SK-N-MC (cell line): Measurements from ENCODE around the gene PSMA1.

Source experiments
- EZH2 ChIP-seq: fragments of 200-600 bp; sonication (generic); IDR thresholded peaks from one replicate; pipeline ENCODE4 v1.6.1; 2017; ENCODE audit warnings: antibody characterized with exemption
- POLR2AphosphoS5 ChIP-seq: IDR thresholded peaks from 2 replicates; pipeline ENCODE4 v1.6.1; 2012; ENCODE audit warnings: mild to moderate bottlenecking, low read depth, low read length, borderline replicate concordance

- TF ChIP-seq EZH2 (no peak), POLR2AphosphoS5 (no peak)
Observed at GRCh38 chr11:14529951-14530350, 9.8 kb upstream of the PSMA1 start.
